Liver (tissue), 3 donors: ENCODE results near the gene TMEM89.

ENCODE experiments used
- EGR1 ChIP-seq, 2 donors: IDR thresholded peaks; 2 replicates each; pipeline ENCODE4 v1.6.1; 2016 to 2018; ENCODE audit warnings: antibody characterized with exemption in 2 of 2, low read depth in 2 of 2
- GABPA ChIP-seq, 2 donors: IDR thresholded peaks in 1 of 2; conservative IDR thresholded peaks in 1 of 2; 2 replicates each; pipeline ENCODE4 v1.6.1; 2016; ENCODE audit warnings: antibody characterized with exemption in 2 of 2, mild to moderate bottlenecking in 1 of 2, moderate library complexity in 1 of 2
- TAF1 ChIP-seq: conservative IDR thresholded peaks from 2 replicates; pipeline ENCODE4 v1.6.1; 2016; ENCODE audit warnings: antibody characterized with exemption, mild to moderate bottlenecking
- YY1 ChIP-seq: IDR thresholded peaks from 2 replicates; pipeline ENCODE4 v1.6.1; 2016; ENCODE audit warnings: antibody characterized with exemption, mild to moderate bottlenecking
- TF ChIP-seq, protein P1 (sequence below): fragments of 150-350 bp; IDR thresholded peaks from 2 replicates; pipeline ENCODE4 v1.5.1; 2017; ENCODE audit warnings: improper control_type of control experiment, low read depth, low read length; ENCODE audit not compliant: missing input control
- TF ChIP-seq, protein P2 (sequence below): IDR thresholded peaks from 2 replicates; pipeline ENCODE4 v1.6.1; 2016; ENCODE audit warnings: antibody characterized with exemption
- TF ChIP-seq, protein P3 (sequence below): IDR thresholded peaks from 2 replicates; pipeline ENCODE4 v1.6.1; 2016; ENCODE audit warnings: antibody characterized with exemption
- donor health status: healthy.
- donor health status: healthy.

DNA sequence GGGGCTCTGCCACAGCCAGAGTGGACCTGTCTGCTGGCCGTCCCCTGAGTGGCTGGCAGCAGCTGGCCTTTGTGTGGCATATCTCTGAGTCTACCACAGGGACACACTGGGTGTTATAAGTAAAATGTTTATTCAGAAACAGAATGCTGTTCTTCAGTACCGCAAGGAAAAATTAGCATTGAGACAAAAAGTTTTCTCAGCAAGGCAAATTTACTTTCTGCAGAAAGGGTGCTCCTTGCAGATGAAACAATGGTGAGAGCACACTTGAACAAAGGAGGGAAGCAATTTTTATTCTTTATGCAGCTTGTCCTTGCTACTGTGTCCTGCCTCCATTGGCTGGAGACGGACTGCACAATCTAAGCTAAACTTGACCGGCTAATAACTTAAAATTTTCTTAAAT, 4.0 kb downstream of the TMEM89 start:
- TF ChIP-seq, protein P1, sequence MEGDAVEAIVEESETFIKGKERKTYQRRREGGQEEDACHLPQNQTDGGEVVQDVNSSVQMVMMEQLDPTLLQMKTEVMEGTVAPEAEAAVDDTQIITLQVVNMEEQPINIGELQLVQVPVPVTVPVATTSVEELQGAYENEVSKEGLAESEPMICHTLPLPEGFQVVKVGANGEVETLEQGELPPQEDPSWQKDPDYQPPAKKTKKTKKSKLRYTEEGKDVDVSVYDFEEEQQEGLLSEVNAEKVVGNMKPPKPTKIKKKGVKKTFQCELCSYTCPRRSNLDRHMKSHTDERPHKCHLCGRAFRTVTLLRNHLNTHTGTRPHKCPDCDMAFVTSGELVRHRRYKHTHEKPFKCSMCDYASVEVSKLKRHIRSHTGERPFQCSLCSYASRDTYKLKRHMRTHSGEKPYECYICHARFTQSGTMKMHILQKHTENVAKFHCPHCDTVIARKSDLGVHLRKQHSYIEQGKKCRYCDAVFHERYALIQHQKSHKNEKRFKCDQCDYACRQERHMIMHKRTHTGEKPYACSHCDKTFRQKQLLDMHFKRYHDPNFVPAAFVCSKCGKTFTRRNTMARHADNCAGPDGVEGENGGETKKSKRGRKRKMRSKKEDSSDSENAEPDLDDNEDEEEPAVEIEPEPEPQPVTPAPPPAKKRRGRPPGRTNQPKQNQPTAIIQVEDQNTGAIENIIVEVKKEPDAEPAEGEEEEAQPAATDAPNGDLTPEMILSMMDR, result no peak
- TF ChIP-seq, protein P2, sequence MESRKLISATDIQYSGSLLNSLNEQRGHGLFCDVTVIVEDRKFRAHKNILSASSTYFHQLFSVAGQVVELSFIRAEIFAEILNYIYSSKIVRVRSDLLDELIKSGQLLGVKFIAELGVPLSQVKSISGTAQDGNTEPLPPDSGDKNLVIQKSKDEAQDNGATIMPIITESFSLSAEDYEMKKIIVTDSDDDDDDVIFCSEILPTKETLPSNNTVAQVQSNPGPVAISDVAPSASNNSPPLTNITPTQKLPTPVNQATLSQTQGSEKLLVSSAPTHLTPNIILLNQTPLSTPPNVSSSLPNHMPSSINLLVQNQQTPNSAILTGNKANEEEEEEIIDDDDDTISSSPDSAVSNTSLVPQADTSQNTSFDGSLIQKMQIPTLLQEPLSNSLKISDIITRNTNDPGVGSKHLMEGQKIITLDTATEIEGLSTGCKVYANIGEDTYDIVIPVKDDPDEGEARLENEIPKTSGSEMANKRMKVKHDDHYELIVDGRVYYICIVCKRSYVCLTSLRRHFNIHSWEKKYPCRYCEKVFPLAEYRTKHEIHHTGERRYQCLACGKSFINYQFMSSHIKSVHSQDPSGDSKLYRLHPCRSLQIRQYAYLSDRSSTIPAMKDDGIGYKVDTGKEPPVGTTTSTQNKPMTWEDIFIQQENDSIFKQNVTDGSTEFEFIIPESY, result no peak
- TF ChIP-seq GABPA (IDR thresholded peaks at IDR 0.05 in 1 of 2, conservative IDR thresholded peaks at IDR 0.05 in 1 of 2) (no peak), YY1 (no peak), EGR1 (IDR thresholded peaks at IDR 0.05; ENCODE audit: low read depth in 2 of 2) (no peak), TAF1 (no peak)
- TF ChIP-seq, protein P3, sequence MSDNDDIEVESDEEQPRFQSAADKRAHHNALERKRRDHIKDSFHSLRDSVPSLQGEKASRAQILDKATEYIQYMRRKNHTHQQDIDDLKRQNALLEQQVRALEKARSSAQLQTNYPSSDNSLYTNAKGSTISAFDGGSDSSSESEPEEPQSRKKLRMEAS, result no peak
